Measurements from ENCODE around the gene ITGA11. TPM values are rescaled to one million over a fixed set of nuclear protein-coding genes. Genes with fewer than 3 reads are reported as not detected.

Gene ITGA11
- total RNA-seq, 1 experiment from 2014 or later = 0.70 TPM

GRCh38 chr15:68413363-68414205 is 18.4 kb downstream of the ITGA11 start:
- ChIA-PET POLR2A (ENCODE audit: unreplicated experiment) (no interaction called here), CTCF (no interaction called here)

GRCh38 chr15:68412218-68412617 is 19.7 kb downstream of the ITGA11 start:
- Histone ChIP-seq H4K20me1 (ENCODE audit: insufficient read depth) (no peaks in the 10 kb centered on the region), H3F3A (ENCODE audit: insufficient read depth, low read depth) (no peaks in the 10 kb centered on the region), H3K9me3 (ENCODE audit: insufficient read depth, low read depth) (no peaks in the 10 kb centered on the region), H3K27me3 (ENCODE audit: insufficient read depth, low read depth) (no peaks in the 10 kb centered on the region), H3K27ac (no peak overlapping the region), H3K36me3 (ENCODE audit: low read depth) (no peaks in the 10 kb centered on the region), H2AFZ (no peak overlapping the region), H3K4me2 (no peak overlapping the region), H3K9me2 (ENCODE audit: insufficient read depth) (no peaks in the 10 kb centered on the region), H3K79me2 (ENCODE audit: low read depth) (no peaks in the 10 kb centered on the region), H3K4me1 (replicated peaks; ENCODE audit: insufficient read depth) (no peaks in the 10 kb centered on the region), H3K4me3 (no peak overlapping the region)
- TF ChIP-seq EZH2 (IDR thresholded peaks at IDR 0.05; ENCODE audit: low read depth) = no peak
- TF ChIP-seq, protein P1, sequence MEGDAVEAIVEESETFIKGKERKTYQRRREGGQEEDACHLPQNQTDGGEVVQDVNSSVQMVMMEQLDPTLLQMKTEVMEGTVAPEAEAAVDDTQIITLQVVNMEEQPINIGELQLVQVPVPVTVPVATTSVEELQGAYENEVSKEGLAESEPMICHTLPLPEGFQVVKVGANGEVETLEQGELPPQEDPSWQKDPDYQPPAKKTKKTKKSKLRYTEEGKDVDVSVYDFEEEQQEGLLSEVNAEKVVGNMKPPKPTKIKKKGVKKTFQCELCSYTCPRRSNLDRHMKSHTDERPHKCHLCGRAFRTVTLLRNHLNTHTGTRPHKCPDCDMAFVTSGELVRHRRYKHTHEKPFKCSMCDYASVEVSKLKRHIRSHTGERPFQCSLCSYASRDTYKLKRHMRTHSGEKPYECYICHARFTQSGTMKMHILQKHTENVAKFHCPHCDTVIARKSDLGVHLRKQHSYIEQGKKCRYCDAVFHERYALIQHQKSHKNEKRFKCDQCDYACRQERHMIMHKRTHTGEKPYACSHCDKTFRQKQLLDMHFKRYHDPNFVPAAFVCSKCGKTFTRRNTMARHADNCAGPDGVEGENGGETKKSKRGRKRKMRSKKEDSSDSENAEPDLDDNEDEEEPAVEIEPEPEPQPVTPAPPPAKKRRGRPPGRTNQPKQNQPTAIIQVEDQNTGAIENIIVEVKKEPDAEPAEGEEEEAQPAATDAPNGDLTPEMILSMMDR (conservative IDR thresholded peaks at IDR 0.05) = no peak
- no TSS peak for BruUV-seq (replicated peaks)
- intact Hi-C loops (cut with micrococcal nuclease; ENCODE audit: unreplicated experiment) = no loop called here
- ChIA-PET CTCF (no interaction called here), POLR2A (ENCODE audit: unreplicated experiment) (no interaction called here)
- no peak for DNase-seq

More at GRCh38 chr15:68413363-68414205, 18.4 kb downstream of the ITGA11 start:
- H2AFZ ChIP-seq = no peak overlapping the region
- H3K9me3 ChIP-seq (ENCODE audit: insufficient read depth, low read depth) = no peaks in the 10 kb centered on the region
- intact Hi-C loops (cut with micrococcal nuclease; ENCODE audit: unreplicated experiment) = no loop called here
- no peak for DNase-seq
- no peak overlapping the region for H3K4me3 ChIP-seq
- H3F3A ChIP-seq (ENCODE audit: insufficient read depth, low read depth) = no peaks in the 10 kb centered on the region
- H3K9me2 ChIP-seq (ENCODE audit: insufficient read depth) = no peaks in the 10 kb centered on the region
- H3K36me3 ChIP-seq (ENCODE audit: low read depth) = no peaks in the 10 kb centered on the region
- H4K20me1 ChIP-seq (ENCODE audit: insufficient read depth) = no peaks in the 10 kb centered on the region
- no peak overlapping the region for H3K4me2 ChIP-seq
- H3K27me3 ChIP-seq (ENCODE audit: insufficient read depth, low read depth) = no peaks in the 10 kb centered on the region
- H3K27ac ChIP-seq = no peak overlapping the region
- TF ChIP-seq EZH2 (IDR thresholded peaks at IDR 0.05; ENCODE audit: low read depth) = no peak
- BruUV-seq (replicated peaks) = no TSS peak
- H3K79me2 ChIP-seq (ENCODE audit: low read depth) = no peaks in the 10 kb centered on the region
- H3K4me1 ChIP-seq (replicated peaks; ENCODE audit: insufficient read depth) = no peaks in the 10 kb centered on the region

DNA sequence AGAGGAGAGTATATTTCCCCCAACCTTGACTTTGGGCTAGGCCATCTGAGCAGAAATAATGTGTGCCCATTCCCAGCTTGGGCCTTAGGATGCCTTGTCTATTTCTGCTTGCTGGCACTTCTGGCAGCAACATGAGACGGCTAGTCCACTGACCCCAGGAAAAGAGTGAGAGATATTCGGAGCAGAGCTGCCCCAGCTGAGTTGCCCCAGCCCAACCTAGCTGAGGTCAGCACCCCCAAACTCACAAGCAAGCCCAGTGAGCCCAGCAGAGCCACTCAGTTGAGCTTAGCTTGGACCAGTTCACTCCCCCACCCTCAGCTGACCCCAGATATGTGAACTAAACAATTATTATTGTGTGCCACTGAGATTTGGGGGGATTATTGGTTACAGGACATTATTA is 20.2 kb downstream of the ITGA11 start:
- Histone ChIP-seq H4K20me1 (ENCODE audit: insufficient read depth) (no peaks in the 10 kb centered on the region), H3K4me3 (no peak overlapping the region), H3K79me2 (ENCODE audit: low read depth) (no peaks in the 10 kb centered on the region), H3K9me3 (ENCODE audit: insufficient read depth, low read depth) (no peaks in the 10 kb centered on the region), H3K9me2 (ENCODE audit: insufficient read depth) (no peaks in the 10 kb centered on the region), H3K27me3 (ENCODE audit: insufficient read depth, low read depth) (no peaks in the 10 kb centered on the region), H3K27ac (no peak overlapping the region), H2AFZ (no peak overlapping the region), H3K4me2 (no peak overlapping the region), H3K36me3 (ENCODE audit: low read depth) (no peaks in the 10 kb centered on the region), H3F3A (ENCODE audit: insufficient read depth, low read depth) (no peaks in the 10 kb centered on the region), H3K4me1 (replicated peaks; ENCODE audit: insufficient read depth) (no peaks in the 10 kb centered on the region)
- no peak for DNase-seq
- no TSS peak for BruUV-seq (replicated peaks)
- POLR2A ChIA-PET (ENCODE audit: unreplicated experiment) = no interaction called here
- TF ChIP-seq, protein P1 (conservative IDR thresholded peaks at IDR 0.05) = no peak
- no peak for TF ChIP-seq EZH2 (IDR thresholded peaks at IDR 0.05; ENCODE audit: low read depth)
- CTCF ChIA-PET = no interaction called here
- intact Hi-C loops (cut with micrococcal nuclease; ENCODE audit: unreplicated experiment) = no loop called here

DNA sequence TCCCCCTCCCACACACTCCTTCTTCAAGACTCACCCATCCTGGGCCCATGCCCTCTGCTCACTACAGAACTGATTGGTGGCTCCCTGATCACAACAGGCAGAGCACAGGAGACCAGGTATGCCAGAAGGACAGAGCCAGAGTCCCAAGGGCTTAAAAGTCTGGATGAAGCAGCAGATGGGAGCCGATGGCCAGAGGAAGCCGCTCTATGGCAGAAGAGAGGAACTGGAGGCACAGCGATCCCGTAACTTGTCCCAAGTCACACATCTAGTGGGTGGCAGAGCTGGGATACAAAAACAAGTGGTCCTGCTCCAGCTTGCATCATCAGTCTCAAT is 20.7 kb downstream of the ITGA11 start:
- no TSS peak for BruUV-seq (replicated peaks)
- Histone ChIP-seq H2AFZ (no peak overlapping the region), H3K36me3 (ENCODE audit: low read depth) (no peaks in the 10 kb centered on the region), H3K27ac (no peak overlapping the region), H4K20me1 (ENCODE audit: insufficient read depth) (no peaks in the 10 kb centered on the region), H3K4me2 (no peak overlapping the region), H3K79me2 (ENCODE audit: low read depth) (no peaks in the 10 kb centered on the region), H3K4me1 (replicated peaks; ENCODE audit: insufficient read depth) (no peaks in the 10 kb centered on the region), H3K4me3 (no peak overlapping the region), H3K9me2 (ENCODE audit: insufficient read depth) (no peaks in the 10 kb centered on the region), H3K9me3 (ENCODE audit: insufficient read depth, low read depth) (no peaks in the 10 kb centered on the region), H3F3A (ENCODE audit: insufficient read depth, low read depth) (no peaks in the 10 kb centered on the region), H3K27me3 (ENCODE audit: insufficient read depth, low read depth) (no peaks in the 10 kb centered on the region)
- no peak for DNase-seq
- ChIA-PET CTCF (no interaction called here), POLR2A (ENCODE audit: unreplicated experiment) (no interaction called here)
- TF ChIP-seq, protein P1 (conservative IDR thresholded peaks at IDR 0.05) = no peak
- no peak for TF ChIP-seq EZH2 (IDR thresholded peaks at IDR 0.05; ENCODE audit: low read depth)
- intact Hi-C loops (cut with micrococcal nuclease; ENCODE audit: unreplicated experiment) = no loop called here

Data from PC-9 (cell line).